ENCODE results near the gene ACOX2.

ACOX2 gene

DNA sequence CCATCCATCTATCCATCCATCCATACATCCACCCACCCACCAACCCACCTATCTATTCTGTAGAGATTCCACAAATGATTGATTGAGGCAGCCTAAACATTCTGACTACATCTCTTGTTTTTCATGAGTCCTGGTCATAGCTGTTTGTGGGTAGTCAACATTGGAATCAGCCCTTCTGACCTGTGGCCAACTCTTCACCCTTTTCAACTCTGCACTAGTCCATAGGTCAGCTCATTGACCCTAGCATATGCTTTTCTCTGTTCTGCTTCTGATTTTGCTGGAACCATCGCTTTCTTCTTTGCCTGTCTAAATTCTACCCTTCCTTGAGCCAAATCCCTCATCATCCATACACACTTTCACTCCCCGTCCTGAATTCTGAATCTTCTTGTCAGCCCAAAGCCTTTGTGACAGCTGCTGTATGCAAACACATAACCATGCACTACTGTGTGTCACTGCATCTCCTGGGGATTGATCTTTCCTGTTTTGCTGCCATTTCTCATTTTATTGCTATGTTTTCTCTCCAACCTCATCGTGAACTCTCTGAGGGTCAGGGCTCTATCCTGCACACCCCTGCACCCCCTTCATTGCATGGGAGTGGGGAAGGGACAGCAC, 61.9 kb downstream of the ACOX2 start:
- no peak for DNase-seq (ENCODE audit: low read depth in 2 of 2, low spot score in 1 of 2)

DNA sequence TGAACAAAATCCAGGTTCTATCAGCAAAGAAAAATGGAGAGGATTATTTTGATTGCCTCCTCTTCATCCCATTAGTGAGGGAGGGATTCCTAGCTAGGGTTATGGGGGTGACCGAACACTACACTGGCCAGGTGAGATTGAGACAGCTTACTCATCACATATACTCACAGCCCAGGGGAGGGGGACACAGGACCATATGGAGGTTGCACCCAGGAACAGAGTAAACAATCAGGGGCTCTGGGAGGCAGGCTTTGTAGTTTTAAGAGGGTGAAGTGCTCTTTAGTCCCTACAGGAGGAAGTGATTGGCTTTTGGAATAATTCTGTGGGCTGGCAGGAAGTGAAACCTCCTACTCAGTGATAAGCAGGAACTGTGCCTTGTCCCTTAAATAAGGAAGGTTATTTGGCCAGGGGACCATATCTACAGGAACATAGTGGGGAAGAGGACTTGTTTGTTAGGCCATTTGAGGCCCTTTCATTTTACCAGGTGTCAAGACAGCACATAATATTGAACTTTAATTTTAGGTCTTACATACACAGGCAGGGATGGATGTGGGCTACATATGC, 62.6 kb downstream of the ACOX2 start:
- no peak for DNase-seq (ENCODE audit: low read depth in 2 of 2, low spot score in 1 of 2)

DNA sequence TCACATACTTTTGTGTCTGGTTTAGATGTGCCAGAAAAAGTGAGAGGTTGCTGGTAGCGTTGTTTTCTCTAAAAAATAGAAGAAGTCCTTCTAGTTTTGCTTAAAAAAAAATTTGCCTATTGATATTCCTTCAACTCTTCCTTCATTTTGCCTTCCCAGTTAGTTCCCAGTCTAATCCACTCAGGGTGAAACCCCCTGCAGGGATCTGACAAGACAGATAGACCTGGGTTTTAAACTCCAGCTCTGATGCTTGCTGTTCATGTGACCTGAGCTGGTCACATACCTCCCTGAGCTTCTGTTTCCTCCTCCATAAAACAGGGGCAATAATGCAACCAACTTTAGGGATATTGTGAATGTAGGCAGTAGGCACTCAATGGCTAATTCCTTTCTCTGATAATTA, 63.7 kb downstream of the ACOX2 start:
- DNase-seq (ENCODE audit: low read depth in 2 of 2, low spot score in 1 of 2) = no peak

DNA sequence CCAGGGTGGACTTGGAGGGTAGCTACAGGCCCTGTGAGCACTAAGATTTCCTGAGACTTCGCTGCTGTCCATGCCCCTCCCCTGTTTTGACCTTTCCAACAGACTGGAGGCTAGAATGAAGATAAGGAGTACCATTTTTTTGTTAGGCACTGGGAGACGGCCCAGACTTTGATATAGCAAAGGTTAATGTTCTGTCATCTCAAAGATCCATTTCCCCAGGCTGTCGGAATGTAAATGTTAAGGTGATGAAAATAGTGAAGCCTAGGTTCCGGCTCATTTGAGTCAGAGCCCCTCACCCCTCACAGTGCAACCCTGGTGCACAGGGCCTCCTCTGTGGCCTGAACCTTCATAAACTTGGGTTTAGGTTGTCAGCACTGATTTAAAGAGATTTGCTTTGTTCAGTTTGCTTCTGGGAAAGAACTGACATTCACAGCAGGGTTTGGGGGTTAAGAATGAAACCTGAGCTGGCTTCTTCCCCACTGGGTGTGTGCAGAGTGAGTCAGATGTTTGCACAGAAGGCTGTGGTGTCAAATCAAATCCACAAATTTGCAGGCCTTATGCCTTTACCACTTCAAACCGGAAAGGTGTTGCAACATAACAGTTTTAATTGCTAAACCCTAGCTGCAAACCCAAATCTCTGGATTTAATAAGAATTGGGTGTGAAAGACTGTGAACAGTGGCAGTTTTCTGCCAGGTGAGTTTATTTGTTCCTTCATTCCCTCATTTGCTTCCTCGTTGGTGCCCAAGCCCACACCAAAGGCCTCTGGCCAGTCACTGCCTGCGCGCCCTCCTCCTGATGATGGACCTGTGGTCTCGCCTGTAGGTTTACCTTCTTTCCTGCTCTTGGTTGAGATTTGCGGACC, 65.7 kb downstream of the ACOX2 start:
- peak; percentile 20 to 24 for DNase-seq (ENCODE audit: low read depth in 2 of 2, low spot score in 1 of 2)

DNA sequence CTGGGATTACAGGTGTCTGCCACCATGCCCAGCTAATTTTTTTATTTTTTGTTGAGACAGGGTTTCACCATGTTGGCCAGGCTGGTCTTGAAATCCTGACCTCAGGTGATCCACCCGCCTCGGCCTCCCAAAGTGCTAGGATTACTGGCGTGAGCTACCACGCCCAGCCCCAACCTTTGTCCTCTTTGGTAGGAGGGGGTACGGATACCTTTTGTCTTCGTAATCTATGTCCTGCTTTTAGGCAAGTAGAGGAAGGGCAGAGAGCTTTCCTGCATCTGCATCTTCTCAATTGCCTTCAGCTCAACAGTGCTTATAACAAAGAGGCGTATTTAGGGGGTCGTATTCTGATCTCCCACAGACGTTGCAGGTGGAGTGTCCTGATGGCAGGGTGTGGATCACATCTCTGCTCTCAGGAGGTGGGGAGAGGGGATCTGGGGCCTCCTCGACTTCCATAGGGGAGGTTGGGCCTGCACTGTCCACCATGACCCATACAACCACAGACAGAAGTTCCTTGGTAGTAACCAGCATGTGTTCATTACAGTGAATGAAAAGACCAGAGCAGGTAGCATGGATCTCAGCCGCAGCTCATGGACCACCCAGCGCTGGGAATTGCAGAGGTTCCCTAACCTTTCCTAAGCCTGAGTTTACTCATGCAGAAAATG, 66.5 kb downstream of the ACOX2 start:
- DNase-seq (ENCODE audit: low read depth in 2 of 2, low spot score in 1 of 2) = no peak

DNA sequence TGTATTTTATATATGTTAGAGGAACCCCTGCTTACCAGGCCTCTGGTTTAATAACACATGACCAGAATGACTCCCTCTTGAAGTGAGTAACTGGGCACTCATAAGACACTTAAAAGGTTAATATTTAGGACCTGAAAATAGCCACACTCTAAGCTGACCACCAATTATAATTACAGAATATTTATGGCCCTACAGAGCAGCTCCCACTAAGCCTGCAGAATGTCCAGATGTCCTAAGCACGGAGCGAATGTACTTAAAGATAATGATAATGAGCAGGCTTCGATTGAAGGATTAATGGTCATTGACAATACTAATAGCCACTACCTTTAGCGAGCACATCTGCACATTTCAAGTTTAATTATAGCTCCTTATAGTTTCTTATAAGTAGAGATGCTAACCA, 67.9 kb downstream of the ACOX2 start:
- DNase-seq (ENCODE audit: low read depth in 2 of 2, low spot score in 1 of 2) = no peak

DNA sequence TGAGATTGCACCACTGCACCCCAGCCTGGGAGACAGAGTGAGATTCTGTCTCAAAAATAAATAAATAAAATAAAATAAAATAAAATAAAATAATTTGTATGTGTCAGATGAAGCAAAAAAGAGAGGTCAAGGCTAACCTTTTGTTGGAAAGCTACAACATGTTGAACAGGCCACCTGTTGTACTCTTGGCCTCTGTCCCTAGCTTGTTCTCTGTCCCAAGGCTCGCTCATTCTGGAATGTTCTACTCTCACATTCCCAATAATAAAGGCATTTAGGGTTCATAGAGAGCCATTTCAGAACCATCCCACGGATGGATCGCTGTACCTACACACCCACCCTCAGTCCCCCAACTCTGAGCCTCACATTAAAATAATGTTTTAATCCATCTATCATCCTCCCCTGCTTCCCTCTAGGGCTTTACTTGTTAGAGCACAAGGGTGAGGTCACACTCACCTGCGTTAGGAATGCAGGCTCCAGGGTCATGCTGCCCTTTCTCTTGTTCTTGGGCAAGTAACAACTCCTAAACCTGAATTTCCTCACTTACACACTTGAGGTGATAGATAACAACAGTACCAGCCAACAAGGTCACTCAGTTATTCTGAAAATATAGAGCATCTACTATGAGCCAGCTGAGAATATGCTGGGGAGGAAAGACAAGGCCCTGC, 70.0 kb downstream of the ACOX2 start:
- DNase-seq (ENCODE audit: low read depth in 2 of 2, low spot score in 1 of 2) = no peak

DNA sequence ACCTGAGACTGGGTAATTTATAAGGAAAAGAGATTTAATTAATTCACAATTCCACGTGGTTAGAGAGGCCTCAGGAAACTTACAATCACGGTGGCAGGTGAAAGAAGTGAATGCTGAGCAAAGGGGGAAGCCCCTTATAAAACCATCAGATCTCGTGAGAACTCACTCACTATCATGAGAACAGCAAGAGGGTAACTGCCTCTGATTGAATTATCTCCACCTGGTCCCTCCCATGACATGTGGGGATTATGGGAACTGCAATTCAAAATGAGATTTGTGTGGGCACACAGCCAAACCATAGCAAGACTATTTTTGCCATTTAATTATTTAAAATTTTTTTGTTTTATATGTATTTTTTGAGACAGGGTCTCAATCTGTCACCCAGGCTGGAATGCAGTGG, 72.1 kb downstream of the ACOX2 start:
- DNase-seq (ENCODE audit: low read depth in 2 of 2, low spot score in 1 of 2) = no peak

DNA sequence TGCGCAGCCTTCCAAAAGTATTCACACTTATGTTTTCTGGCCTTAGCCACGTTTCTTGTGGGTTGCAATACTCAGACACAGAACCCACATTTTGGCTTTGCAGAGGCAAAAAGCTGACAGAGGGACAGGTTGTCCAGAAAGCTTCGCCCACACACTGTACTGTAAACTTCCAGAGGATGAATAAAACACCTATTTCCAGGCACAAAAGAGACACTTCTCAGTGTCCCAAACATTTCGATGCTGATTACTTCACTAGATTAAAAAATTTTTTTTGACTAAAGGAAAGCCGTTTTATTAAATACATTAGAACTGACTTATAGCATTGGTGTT, 73.1 kb downstream of the ACOX2 start:
- no peak for DNase-seq (ENCODE audit: low read depth in 2 of 2, low spot score in 1 of 2)

DNA sequence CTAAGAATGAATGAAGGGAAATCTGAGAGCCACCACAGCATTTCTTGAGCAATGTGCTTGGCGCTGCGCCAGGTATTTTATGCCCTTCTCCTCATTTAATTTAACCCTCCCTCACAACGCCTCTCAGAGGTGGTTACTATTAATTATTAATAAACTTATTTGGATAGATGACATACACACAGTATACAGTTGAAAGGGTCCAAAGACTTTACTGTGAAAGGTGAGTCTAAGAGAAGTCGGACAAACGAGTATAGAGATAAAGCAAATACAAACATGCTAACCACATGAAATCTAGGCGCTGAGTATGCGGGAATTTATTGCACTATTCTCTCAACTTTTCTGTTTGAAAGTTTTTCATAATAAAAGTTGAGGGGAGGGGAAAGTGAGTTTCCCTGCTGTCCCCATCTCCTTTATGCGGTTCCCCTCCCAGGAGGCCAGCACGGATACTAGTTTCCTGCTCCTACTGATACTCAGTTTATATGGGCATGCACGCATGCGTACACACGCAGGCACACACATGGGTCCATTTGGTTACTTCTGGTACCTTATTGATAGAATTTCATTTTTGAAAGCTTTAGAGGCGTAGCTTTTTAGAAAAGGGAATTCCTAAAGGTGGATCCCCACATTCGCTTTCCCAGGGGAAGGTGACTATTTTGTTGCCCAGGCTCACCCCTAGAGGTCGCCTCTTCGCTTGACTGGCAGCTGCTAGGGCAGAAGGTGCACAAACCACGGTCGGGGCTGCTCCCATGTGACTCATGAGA, 73.6 kb downstream of the ACOX2 start:
- DNase-seq (ENCODE audit: low read depth in 2 of 2, low spot score in 1 of 2) = peak; percentile 42 to 60

DNA sequence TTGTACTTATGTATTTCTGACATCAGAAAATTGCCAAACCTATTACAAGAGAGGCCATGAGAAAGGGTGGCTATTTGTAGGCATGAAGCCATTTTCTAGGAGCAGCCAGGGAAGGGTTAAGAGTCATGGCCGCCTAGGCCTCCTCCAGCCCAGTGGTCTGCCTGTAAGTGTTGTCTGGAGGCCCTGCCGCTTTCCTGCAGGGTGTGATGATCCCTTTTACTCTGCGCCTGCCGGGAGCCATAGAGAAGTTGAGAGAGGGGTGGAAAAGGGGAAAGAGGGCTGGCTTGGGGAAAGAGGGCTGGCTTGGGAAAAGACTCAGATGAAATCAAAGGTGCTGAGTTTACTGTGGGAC, 74.2 kb downstream of the ACOX2 start:
- no peak for DNase-seq (ENCODE audit: low read depth in 2 of 2, low spot score in 1 of 2)

DNA sequence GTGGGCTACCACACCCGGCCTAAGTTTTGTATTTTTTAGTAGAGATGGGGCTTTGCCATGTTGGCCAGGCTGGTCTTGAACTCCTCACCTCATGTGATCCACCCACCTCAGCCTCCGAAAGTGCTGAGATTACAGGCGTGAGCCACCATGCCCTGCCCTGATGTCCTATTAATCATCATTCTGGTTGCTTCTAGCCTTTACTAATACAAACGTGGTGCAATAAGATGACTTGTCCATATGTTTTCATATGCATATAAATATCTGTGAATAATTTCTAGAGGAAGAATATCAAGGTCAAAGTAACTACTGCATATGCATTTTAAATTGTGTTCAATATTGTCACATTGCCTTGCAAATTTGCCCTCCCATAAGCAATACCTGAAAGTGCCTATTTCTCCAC, 77.8 kb downstream of the ACOX2 start:
- no peak for DNase-seq (ENCODE audit: low read depth in 2 of 2, low spot score in 1 of 2)
